GM12891 (cell line): Measurements from ENCODE around the gene P4HA2.

Experiments
- PAX5 ChIP-seq: IDR thresholded peaks from 2 replicates; pipeline ENCODE4 v1.6.1; 2011; ENCODE audit warnings: low read length, moderate library complexity, mild to moderate bottlenecking; ENCODE audit not compliant: insufficient read depth, severe bottlenecking
- POLR2A ChIP-seq: IDR thresholded peaks from 2 replicates; pipeline ENCODE4 v1.6.1; 2011; ENCODE audit warnings: low read depth, low read length, control low read depth
- POLR2AphosphoS5 ChIP-seq: IDR thresholded peaks from 2 replicates; pipeline ENCODE4 v1.6.1; 2011; ENCODE audit warnings: low read depth, low read length, control low read depth
- POU2F2 ChIP-seq: IDR thresholded peaks from 2 replicates; pipeline ENCODE4 v1.6.1; 2011; ENCODE audit warnings: low read depth, mild to moderate bottlenecking, control low read depth, low read length, moderate library complexity
- TAF1 ChIP-seq: IDR thresholded peaks from 2 replicates; pipeline ENCODE4 v1.6.1; 2011; ENCODE audit warnings: low read depth, low read length, control low read depth

- no peak for TF ChIP-seq POLR2AphosphoS5
- TF ChIP-seq TAF1 = no peak
- TF ChIP-seq POLR2A = no peak
- TF ChIP-seq PAX5 = no peak
- no peak for TF ChIP-seq POU2F2
Observed at GRCh38 chr5:132235340-132235739, 7.7 kb upstream of the P4HA2 start.
